Stimulated activated CD8-positive, alpha-beta memory T cell treated with anti-CD3 and anti-CD28 coated beads, Interleukin-15, amount 100 ng/mL, for 48 hours (primary cell): Measurements from ENCODE around the gene UVRAG.
"Not testable (repeated sequence)": the region's sequence is repeated elsewhere in the genome, so short reads cannot be mapped to it uniquely, and the experiment has no call there.

Source experiments
- DNase-seq, 2 donors: peaks; one replicate each; pipeline ENCODE4 v3.0.0-alpha.2; 2020; ENCODE audit warnings: low read depth in 2 of 2

The UVRAG gene

DNA sequence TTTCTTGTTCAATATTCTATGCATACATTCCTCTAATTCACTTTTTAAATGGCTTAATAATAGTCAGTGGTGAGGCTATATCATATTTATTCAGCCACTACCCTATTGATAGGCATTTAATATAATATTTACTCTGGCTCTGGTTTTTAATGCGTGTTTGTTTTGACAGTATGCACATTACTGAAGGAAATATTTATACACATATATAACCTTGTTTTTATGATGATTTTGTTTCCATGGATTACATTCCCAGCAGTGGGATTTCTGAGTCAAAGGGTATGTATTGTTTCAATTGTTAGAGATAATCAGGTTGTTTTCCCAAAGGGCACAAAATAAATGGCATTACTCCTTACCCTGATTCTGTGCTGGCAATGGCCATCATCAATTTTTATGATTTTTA, 105.8 kb downstream of the UVRAG start:
- DNase-seq, result no peak

DNA sequence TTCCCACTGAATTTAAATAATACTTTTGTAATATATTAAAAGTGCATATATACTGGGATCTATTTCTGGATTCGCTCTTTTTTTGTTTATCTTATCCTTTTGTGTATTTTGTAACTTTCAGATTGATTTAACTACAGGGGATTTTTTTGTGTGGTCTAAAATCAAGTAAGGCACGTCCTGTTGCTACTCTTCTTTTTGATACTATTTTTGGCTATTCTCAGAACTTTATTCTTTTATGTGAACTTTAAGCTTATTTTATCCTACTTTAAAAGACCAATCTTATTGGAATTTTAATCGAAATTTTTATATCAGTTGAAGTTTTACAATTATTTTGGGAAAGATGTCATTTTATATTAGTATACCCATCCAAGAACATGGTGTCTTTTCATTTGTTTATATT, 106.8 kb downstream of the UVRAG start:
- no peak for DNase-seq

DNA sequence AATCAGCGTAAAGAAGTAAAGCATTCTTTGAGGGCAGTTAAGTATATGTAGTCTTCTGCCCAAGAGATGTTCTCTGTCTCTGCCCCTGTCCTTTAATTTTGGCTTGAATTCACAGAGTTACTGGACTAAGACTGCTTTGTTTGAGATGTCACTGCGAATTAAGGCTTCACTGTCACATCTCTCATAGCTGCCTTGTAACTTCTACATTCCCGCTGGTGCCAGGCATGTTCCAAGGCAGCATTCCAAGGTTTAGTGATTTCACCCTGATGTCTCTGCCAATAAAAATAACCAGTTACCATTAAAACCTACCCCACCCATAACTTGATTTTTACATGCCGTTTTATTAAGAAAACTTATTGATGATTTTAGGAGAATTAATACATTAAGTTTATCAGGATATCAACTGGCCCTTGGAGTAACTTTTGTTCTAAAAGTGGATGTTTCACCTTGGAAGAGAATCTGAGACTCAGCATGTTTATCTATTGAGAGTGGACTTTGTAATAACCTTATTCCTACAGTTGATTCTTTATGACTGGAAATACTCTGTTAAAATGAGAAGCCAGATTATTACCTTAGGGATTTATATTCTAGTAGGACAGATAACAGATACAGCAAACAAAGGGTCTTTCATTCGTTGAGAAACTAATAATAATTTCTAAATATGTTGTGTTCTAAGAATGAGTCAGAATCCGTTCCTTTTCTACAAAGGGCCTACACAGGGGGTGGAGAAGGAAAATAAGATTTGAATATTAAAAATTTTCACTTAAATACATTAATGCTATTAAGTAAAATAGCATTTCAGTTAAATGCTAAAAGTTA, 110.2 kb downstream of the UVRAG start:
- no peak for DNase-seq

DNA sequence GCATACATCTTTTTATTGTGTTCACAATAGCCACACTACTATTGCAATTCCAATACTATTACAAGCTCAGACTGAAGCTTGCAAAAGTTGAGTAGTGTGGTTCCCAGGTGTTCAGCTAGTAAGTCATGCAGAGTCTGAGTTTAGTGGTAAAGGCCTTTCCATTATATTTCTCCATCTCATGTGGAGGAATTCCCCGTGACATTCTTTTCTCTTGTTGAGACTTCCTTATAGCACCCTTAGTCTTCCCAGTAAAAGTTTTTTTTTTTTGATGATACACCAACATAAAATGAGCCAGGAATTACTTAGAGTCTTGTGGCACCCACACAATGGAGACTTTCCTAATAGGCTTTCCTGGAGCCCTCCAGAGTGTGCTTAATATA, 110.8 kb downstream of the UVRAG start:
- no peak for DNase-seq

DNA sequence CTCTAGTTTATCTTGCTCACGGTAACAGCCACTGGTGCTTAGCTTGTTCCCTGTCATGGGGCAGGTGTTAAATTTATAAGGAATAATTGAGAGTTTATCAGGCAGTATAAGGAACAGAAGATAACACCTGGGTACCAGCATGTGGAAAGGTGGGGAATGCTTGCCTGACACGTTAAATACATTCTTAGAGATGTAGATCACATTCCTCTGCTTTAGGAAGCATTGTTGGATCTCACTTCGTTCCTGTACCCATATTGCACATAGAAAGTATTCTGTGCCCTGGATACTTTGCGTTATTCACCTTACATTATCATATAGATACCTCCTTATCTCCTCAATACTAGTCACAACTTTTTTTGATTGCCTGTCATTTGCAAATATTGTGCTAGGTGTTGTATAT, 114.7 kb downstream of the UVRAG start:
- DNase-seq, result no peak

DNA sequence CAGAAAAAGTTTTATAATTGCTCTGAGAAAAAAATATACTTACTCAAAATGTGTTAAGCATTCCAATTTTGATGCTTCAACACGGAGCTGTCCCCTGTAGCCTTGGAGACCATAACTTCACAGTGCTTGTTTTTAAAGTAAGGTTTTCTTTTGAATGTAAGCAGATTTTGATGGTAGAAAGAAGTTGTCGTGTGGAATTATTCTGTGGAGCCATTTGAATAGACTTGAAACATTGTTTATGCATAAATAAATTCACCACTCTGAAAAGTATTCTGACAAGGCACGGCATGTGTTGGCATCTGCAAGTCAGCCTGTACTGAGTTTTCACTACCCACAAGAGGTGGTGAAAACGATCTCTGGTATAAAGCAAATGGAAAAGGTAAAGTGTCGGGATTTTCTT, 115.5 kb downstream of the UVRAG start:
- no peak for DNase-seq

DNA sequence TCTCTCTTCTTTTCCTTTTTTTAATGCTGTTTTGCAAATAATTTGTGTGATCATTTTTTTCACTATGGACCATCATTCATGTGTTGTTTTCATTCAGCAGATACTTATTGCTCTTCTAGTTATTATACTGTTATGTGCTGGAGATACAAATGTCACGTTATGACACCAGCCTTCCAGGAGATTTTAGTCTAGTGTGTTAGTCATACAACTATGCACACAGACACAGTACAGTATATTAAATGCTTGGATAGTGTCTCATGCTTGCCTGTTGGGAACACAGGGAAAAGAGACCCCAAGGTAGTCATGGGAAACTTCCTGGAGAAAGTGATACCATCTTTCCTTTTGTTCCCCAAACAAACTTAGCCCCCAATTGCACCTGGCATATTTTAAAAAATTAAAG, 116.1 kb downstream of the UVRAG start:
- no peak for DNase-seq

DNA sequence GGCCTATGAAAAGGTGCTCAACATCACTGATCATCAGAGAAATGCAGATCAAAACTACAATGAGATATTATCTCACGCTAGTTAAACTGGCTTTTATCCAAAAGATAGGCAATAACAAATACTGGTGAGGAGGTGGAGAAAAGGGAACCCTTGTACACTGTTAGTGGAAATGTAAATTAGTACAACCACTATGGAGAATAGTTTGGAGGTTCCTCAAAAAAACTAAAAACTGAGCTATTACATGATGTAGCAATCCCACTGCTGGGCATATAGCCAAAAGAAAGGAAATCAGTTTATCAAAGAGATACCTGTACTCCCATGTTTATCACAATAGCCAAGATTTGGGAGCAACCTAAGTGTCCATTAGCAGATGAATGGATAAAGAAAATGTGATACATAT, 118.7 kb downstream of the UVRAG start:
- DNase-seq, result not testable (repeated sequence)

DNA sequence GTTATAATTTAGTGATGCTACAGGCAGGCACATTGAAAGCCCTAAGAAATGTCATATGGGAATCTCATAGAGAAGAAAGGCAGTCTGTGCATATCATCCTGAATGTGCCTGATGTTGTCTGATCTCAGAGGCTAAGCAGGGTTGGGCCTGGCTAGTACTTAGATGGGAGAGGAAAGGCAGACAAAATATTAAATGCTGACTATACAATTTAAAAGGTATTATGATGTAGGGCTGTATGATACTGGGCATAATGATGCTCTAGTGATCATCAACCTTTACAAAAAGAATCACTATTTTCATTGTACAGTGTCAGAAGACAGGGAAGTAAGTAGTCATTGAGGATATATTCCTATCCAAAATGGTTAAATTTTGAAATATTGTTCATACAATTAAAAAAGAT, 119.8 kb downstream of the UVRAG start:
- no peak for DNase-seq

DNA sequence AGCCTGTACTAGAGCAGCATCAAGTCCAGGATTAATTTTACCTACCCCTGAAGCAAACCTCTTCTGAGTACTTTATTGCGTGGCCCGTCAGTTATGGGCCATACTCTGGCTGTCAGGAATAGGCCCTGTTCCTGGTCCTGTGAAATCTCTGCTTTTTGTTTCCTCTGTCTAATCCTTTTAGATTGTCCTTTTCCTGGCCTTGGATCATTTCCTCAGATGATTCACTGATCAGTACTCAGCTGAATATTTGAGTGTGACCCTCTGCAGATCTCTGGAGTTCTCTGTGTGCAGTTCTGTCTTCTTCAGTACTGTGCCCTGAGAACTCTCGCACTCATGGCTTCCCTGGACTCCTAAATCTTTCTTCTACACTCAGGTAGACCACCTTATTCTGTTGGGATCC, 123.5 kb downstream of the UVRAG start:
- DNase-seq, result no peak

DNA sequence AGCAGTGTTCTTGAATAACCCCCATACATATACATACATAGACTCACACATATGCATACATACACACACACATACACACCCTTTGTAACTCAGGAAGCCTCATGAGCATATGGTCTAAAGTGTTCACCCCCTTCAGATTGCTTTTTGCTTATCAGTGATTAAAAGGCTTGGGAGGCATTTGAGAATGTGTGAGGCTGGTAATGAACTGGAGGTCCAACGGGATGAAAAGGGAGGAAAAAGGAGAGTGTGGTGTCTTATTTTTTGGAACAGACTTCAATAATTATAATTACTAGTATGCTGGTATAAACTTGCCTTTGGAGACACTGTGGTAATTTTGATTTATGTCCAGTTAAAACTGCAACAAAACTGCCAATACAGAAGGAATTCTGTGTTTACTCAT, 124.5 kb downstream of the UVRAG start:
- no peak for DNase-seq

DNA sequence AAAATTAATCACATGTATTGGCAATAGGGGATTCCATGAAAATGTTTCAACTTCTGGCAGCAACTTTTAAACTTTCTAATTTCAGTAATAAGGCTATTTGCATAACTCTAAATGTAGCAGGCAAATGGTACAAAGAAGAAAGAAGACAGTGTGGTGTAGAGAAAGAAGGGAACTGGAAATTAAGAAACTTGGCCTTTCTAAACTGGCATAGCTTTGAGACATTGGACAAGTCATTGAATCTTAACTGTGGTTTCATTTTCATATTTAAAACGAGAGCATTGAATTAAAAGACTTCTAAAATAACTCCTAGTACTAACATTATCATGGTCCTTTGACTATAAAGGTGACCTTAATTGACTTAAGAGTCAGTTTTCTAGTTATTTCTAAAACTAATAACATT, 125.0 kb downstream of the UVRAG start:
- DNase-seq, result no peak

DNA sequence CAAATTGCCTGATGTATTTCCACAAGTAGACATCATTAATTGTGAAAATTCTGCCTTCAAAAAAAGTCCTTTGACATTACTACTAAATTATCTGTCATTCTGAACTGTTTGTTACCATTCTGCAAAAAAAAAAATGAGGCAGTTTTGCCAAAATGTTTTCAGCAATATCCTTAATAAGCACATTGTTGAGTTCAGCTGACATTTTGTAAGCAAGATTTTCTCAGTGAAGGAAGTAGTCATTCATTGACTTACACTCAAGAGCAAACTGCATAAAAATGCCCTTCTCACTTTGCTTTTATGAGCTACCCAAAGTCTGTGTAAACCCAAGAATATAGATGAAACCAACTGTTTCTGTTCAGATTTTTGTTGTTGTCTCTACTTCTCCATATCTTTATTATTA, 125.9 kb downstream of the UVRAG start:
- DNase-seq, result no peak

DNA sequence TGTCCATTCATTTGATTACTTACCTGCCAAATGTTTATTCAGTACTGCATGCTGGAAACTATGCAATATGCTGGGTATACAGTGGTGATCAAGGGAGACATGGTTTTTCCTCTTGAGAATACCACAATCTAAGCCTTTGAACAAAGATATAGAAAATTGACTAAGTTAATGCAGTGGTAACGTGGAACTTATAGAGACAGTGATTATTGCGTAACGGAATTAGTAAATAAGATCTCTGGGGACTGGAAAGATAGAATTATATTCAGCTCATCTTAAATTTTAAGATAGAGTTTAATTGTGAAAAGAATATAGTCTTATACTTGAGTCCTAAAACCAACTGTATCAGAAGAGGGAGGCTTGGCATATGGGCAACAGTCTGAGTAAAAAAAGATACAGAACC, 129.5 kb downstream of the UVRAG start:
- no peak for DNase-seq

DNA sequence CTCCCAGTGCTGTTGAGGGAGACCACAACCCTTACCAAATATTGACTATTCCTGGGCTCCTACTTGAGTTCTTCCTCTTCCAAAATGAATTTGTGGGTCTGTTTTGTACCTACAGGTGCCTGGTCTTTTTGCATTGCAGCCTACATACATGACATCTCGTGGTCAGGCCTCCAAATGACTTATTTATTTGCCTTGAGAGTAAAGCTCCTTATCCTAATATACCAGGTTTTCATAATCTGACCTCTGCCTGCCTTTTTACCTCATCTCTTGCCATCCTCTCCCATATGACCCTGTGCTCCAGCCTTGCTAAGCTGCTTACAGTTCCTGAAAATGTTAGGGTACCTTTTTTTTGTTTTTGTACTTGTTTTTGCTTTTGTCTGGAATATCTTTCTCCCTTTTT, 130.4 kb downstream of the UVRAG start:
- no peak for DNase-seq

DNA sequence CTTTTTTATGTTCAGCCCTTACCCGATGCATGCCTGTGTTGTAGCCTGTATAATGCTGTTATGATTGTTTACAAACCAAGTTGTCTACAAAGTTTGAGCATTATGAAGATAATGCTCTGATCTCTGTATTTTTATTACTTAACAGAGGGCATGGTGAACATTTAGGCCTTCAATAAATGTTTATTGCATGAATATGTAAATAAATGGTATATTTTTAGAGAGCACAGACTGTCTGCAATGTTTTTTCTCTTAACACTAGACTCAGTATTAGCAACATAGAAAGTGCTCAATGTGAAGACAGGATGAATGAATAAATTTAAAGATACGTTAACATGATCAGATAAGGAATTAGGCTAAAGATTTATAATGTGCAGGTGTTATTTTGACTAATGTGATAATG, 130.9 kb downstream of the UVRAG start:
- no peak for DNase-seq

DNA sequence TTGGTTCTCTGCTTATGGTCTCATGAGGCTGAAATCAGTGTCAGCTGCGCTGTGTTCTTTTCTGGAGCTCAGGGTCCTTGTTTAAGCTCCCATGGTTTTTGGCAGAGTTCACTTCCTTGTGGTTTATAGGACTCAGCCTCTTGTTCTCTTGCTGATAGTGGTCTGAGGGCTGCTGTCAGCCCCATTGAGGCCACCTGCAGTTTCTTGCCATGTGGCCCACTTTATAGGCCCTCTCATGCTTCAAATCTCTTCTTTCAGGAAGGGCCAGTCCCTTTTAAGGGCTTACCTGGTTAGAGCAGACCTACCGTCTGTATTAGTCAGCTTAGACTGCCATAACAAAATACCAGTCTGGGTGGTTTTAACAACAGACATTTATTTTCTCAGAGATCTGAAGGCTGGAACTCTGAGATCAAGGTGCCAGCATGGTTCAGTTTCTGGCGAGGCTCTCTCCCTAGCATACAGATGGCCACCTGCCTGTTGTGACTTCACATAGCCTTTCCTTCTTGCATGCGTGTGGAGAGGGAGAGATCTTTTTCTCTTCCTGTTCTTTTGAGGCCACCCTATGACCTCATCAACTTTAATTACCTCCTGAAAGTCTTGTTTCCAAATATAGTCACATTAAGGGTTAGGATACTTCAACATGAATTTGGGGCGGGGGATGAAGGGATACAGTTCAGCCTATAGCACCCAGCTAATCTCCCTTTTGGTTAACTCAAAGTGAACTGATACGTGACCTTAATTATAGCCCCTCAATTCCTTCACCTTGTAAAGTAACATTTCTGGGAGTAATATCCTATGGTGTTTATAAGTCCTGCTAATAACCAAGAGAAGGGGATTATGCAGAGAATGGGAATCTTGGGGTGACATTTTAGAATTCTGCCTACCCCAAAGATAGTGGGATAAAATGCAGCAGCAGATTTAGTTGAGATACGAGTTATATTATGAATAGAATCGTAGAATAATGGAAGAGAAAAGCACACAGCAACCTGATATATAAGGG, 131.8 kb downstream of the UVRAG start:
- DNase-seq, result no peak

DNA sequence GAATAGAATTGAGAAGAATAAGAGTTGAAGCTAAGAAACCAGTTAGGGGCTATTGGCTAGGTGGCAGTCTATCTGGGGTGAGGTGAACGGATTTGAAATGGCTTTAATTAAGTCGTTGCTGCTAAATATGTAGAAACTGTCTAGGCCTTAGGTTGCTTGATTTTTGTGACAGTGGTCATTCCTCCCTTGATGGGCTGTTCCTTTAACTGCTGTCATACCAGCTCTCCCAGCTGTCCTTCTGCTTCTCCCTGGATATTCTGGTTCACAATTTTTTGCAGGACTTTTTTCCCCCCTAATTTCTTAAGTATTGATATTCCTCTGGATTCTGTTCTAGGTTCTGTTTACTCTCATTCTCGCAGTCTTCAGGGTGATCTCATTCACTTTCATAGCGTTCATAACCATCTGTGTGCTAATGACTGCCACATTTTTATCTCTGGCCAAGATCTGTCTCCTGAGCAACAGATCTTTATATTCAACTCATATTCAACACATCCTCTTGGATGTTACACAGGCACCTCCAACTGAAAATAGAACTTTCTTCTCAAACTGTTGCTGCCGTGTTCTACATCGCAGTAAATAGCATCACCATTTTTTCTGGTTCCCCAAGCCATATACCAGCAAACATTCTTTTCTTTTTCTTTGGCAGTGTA, 134.1 kb downstream of the UVRAG start:
- no peak for DNase-seq

DNA sequence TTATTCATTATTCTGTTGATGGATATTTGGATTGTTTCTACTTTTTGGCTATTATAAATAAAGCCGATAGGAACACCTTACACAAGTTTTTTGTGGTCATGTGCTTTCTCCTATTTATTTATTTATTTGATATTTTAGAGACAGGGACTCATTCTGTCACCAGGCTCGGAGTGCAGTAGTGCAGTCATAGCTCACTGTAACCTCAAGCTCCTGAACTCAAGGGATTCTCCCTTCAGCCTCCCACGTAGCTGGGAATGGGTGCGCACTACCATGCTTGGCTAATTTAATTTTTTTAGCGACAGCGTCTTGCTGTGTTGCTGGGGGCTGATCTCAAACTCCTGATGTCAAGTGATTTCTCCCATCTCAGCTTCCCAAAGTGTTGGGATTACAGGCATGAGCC, 135.1 kb downstream of the UVRAG start:
- DNase-seq, result no peak

DNA sequence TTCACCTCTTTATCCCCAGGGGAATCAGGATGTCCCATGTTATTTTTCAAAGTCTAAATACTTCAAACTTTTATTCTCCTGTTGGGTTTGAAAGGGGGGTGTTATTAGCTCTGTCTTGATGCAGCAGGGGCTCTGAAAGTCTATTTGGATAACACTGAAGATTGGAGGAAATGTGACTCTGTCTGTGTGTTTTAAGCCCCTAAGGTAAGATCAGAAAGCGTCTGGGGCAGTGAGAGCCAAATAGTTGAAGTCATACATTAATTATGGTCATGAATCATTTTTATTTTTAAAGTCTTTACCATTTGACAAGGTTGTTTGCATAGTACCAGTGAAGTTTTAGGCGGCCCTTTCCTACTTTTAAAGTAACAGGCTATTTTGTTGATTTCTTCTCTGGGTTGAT, 139.0 kb downstream of the UVRAG start:
- no peak for DNase-seq

DNA sequence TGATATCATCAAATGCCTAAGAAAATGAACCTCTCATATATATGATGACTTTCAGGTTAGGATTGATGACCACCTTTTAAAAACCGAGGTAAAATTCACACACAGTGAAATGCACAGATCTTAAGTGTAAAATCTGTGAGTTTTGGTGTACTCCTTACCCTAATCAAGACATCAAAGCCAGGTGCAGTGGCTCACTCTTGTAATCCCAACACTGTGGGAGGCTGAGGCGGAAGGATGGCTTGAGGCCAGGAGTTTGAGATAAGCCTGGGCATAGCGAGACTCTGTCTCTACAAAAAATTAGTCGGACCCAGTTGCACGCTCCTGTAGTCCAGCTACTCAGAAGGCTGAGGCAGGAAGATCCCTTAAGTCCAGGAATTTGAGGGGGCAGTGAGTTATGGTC, 140.4 kb downstream of the UVRAG start:
- DNase-seq, result no peak

DNA sequence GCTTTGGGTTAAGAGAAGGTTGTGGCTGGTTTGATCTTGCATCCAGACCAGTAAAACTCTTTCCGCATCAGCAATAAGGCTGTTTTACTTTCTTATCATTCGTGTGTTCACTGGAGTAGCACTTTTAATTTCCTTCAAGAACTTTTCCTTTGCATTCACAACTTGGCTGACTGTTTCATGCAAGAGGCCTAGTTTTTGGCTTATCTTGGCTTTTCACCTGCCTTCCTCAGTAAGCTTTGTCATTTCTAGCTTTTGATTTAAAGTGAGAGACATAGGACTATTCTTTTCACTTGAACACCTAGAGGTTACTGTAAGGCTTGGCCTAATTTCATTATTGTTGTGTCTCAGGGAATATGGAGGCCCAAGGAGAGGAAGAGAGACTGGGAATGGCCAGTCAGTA, 144.5 kb downstream of the UVRAG start:
- DNase-seq, result no peak

DNA sequence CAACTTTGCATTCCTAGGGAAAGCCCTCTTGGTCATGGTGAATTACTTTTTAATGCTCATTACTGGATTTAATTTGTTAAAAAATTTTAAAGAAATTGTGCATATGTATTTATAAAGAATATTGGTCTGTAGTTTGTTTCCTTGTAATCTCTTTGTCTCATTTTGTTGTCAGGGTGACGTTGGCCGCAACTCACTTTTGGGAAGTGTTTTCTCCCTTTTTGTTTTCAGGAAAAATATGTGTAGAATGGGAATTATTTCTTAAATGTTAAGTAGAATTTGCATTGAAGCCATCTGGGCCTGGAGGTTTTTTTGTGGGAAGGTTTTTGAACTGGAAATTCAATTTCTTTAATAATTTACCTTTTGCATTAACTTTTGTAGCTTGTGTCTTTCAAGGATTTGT, 149.1 kb downstream of the UVRAG start:
- DNase-seq, result no peak
